ENCODE data around the gene WASHC4.

Gene WASHC4, protein sequence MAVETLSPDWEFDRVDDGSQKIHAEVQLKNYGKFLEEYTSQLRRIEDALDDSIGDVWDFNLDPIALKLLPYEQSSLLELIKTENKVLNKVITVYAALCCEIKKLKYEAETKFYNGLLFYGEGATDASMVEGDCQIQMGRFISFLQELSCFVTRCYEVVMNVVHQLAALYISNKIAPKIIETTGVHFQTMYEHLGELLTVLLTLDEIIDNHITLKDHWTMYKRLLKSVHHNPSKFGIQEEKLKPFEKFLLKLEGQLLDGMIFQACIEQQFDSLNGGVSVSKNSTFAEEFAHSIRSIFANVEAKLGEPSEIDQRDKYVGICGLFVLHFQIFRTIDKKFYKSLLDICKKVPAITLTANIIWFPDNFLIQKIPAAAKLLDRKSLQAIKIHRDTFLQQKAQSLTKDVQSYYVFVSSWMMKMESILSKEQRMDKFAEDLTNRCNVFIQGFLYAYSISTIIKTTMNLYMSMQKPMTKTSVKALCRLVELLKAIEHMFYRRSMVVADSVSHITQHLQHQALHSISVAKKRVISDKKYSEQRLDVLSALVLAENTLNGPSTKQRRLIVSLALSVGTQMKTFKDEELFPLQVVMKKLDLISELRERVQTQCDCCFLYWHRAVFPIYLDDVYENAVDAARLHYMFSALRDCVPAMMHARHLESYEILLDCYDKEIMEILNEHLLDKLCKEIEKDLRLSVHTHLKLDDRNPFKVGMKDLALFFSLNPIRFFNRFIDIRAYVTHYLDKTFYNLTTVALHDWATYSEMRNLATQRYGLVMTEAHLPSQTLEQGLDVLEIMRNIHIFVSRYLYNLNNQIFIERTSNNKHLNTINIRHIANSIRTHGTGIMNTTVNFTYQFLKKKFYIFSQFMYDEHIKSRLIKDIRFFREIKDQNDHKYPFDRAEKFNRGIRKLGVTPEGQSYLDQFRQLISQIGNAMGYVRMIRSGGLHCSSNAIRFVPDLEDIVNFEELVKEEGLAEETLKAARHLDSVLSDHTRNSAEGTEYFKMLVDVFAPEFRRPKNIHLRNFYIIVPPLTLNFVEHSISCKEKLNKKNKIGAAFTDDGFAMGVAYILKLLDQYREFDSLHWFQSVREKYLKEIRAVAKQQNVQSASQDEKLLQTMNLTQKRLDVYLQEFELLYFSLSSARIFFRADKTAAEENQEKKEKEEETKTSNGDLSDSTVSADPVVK

GRCh38 chr12:105107494-105108371, at the start of gene WASHC4:
TSS of gene WASHC4 (plus strand) at chr12:105107731. CDS start at chr12:105107801, 70 bp downstream.
- peak; percentile 92 for DNase-seq

DNA sequence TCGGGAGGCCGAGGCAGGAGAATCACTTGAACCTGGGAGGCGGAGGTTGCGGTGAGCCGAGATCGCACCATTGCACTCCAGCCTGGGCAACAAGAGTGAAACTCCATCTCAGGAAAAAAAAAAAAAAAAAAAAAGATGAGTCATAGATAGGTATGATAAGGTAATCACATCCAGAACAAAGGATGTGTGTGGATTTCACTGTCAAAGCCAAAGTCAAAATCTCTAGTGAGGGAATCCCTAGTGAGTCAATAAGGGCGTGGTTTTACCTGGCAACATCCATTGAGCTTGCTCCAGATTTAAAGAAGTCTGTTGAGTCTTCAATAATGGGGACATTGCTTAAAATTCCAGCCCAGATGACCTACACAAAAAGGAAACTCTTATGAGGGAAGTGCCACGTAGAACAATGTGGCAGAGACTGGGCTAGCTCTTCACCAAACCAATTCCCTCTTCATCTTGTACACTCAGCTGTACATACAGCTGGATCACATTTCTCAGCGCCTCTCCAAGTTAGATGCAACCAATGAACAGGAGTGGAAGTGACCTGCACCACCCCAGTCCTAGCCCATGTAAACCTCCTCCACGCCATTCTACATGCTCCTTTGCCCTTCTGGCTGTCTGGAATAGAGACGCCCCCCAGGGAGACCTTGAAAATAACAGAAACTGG, 46.7 kb upstream of the WASHC4 start:
- DNase-seq: no peak

DNA sequence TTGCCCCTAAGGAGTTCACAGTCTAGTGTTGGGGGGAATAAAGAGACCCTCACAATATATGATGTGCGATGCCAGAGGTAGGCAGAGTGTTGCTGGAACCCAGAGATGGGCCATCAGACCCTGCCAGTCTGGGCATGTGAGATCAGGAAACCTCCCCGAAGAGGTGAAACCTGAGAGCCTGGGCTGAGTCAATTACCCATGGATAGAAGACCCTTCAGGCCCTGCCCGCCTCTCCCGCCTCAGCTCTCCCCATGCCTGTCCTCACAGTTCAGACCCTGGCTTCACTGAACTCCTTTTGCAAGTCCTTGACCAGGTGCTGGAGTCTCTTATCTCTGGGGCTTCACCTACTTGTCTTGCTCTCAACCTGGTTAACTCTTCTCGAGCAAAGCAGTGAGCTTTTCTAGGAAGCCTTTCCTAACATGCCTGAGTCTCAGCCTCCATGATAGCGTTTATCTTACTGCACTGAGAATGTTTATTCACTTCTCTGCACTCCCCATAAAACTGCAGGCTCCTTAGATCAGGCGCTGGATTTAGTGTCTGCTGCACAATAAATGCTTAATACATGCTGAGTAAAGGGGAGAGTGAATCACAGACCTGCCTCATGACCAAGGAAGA, 42.9 kb upstream of the WASHC4 start:
- DNase-seq: no peak

- no peak for DNase-seq
Observed at GRCh38 chr12:105067511-105068031, 40.0 kb upstream of the WASHC4 start.

- DNase-seq: no peak
Observed at GRCh38 chr12:105069936-105070702, 37.4 kb upstream of the WASHC4 start.

GRCh38 chr12:105071981-105072380, 35.5 kb upstream of the WASHC4 start:
- DNase-seq: no peak

DNA sequence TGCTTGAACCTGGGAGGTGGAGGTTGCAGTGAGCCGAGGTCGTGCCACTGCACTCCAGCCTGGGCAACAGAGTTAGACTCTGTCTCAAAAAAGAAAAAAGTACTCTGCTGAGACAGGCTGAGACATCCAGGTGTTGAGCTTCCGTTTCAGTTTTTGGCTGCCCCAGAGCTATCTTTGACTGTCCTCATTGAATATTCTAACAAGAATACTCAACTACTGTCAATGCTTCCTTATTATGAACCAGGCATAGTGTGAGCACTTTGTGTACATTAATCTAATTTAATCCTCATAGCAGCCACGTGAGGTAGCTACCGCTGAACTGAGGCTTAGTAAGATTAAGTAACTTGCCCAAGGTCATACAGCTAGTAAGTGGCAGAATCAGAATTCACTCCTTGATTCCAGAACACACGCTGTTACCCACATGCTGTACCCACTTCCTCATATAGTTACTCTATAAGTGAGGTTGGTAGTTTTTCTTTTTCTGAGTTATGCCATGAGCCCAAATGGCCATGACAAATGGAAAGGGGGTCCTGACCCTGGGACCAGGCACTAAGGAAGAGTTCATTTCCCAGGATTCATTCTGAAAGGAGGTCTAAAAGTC, 34.5 kb upstream of the WASHC4 start:
- no peak for DNase-seq

DNA sequence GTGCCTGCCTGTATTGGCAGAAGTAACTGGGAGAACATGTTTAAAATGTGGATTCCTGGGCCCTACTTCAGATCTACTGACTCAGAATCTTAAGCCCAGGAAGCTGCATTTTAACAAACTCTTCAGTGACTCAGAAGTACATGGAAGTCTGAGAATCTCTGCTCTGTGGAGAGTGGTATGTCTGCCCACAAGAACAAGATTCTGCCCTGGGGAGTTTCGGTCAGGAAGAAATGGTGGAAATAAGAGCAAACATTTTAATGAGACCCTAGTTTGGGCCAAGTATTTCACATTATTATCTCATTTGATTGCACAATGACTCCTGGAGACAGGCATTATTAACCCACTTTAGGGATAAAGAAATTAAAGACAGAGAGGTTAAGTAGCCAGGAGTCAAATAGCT, 31.4 kb upstream of the WASHC4 start:
- DNase-seq: no peak

DNA sequence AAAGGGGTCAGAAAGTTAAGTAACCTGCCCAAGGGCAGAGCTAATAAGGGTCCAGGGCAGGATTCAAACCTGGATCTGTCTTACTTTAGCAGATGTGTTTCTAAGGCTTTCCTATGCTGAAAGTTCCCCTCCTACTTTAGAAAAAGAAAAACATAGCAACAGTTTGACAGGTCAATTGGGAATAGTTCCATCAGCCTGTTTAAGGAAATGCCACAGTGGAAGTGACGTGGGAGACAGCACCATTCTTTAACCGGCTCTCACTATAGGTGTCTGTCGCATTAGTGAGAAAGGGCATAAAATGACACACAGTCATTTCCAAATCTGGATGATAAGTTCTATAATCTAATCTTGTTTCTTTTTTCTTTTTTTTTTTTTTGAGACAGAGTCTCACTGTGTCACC, 30.6 kb upstream of the WASHC4 start:
- DNase-seq: no peak

- DNase-seq: no peak
Observed at GRCh38 chr12:105077435-105077834, 30.1 kb upstream of the WASHC4 start.

GRCh38 chr12:105078712-105079570, 28.6 kb upstream of the WASHC4 start:
- no peak for DNase-seq

DNA sequence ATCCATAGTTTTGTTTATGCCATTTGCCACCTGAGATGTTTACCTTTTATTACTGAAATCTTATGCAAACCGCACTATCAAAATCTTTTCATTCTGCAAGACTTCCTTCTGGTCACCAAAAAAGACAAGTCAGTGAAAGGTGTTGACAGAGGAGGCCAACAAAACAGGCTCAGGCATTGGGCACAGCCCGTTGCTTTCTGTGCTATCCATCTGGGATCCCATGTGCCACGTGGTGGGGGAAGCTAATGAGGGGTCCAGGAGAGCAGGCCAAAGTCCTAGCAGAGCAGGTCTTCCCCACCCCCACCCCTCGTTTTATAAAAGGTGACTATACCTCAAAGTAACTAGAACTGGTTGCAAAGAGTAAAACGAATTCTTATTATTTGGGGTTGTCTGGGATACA, 24.5 kb upstream of the WASHC4 start:
- no peak for DNase-seq

DNA sequence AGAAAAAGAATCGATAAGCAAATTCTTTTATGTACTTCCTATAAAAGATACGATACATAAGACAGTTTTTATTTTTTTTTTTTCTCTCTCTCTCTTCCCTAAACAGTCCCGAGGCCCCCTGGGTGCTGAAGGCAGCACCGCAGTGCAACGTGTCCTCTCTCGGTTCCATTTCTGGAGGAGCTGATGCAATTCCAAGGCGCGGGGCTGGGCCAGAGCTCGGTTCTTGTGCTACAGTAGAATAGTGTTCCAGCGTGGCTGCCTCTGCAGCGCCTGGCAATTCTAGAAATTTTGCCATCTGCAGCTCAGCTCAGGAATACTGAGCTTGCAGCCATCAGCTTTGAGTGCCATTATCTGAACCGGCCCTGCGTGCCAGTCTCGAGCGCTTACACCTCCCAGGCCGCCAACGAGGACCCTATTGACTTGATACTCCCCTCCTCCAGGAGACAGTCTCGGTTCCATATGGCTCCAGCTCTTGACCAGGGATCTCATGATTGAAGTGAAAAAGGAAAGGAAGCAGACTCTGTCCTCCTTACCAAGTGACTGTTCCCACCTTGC, 23.9 kb upstream of the WASHC4 start:
- no peak for DNase-seq

GRCh38 chr12:105084251-105085250, 23.0 kb upstream of the WASHC4 start, which contains the start of gene ALDH1L2:
TSS of gene ALDH1L2 (minus strand) at chr12:105084458. CDS start at chr12:105084436, 22 bp downstream.
- peak; percentile 31 for DNase-seq

GRCh38 chr12:105085501-105085900, 22.0 kb upstream of the WASHC4 start:
- no peak for DNase-seq

DNA sequence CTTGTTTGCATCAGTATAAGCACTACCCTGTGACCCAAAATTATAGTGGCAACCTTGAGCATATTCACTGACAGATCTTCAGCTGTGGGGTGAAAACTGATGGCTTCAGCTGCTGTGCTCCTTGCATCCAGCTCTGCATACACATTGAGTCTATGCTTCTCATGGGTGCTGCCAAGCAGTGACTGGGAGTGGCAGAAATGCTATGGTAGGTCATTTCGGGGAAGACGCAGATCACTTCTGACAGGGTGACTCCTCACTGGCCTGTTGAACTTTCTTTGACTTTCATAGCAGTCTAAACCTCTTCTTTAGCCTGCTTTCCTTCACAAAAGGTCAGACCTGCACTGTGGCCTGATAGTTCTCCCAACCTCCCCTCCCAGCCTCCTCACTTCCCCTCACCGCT, 17.7 kb upstream of the WASHC4 start:
- DNase-seq: no peak

DNA sequence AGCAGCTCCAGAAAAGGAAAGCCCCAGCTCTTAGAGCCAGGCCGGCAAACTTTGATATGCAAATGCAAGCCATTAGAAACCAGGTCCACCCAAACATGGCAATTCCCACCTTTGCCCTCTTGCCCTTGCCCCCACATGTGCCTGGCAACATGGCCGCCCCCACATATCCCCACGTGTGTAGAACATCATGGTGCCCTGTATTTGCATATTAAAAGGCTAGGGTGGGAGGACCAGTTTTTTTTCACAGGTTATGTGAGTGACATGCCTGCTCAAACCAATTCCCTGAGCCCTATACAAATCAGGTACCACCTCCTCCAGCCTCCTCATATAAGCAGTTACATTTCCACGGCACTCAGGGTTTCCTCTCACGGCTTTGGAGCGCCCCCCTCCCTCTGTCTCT, 17.2 kb upstream of the WASHC4 start:
- DNase-seq: no peak

Data from activated CD8-positive, alpha-beta memory T cell treated with anti-CD3 and anti-CD28 coated beads, Interleukin-2, amount 50 U/mL, for 4 hours (primary cell).